ENCODE measurements around the gene DUSP11. TPM values are rescaled to one million over a fixed set of nuclear protein-coding genes. Genes with fewer than 3 reads are reported as not detected.

The DUSP11 gene
- total RNA-seq, 4 donors from 2014 or later, result 13.6 to 15.8 (median 14.7) TPM

DNA sequence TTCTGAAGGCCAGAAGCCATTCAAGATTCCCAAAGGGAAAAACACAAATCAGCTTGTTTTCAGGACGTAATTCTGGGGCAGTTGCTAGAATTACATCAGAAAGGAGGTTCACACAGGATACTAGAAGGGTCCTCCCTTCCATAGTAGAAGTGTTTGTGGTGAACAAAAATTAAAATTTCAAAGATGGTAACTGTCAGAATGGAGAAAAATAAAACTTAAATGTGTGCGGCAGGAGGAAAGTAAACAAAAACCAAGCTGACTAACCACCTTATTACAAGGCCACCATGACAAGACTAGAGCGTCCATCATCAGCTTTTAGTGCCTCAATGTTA is 33.1 kb downstream of the DUSP11 start:
- in situ Hi-C loops (cut with MboI; ENCODE audit: low sequenced_read_pairs in 4 of 4), result loop anchor here in 3 of 4 donors (25.0 kb wide), 2 partner anchors 360 to 510 kb away; partner anchors contain the start of genes CCT7 (in 3 of the 3), PRADC1 (in 3 of the 3) and ALMS1 (in 1 of the 3)
- Histone ChIP-seq H3K9me3 (no peaks in the 10 kb centered on the region), H3K27ac (no peak overlapping the region), H3K4me1 (no peaks in the 10 kb centered on the region), H3K27me3 (no peaks in the 10 kb centered on the region), H3K36me3 (peaks cover 0 to 23% of the 10 kb centered on the region in 2 donors), H3K4me3 (no peak overlapping the region)
- no peak for ATAC-seq
- intact Hi-C loops (cut with DNase I; ENCODE audit: low total_unique reads), result no loop called here
- TF ChIP-seq, protein P1, sequence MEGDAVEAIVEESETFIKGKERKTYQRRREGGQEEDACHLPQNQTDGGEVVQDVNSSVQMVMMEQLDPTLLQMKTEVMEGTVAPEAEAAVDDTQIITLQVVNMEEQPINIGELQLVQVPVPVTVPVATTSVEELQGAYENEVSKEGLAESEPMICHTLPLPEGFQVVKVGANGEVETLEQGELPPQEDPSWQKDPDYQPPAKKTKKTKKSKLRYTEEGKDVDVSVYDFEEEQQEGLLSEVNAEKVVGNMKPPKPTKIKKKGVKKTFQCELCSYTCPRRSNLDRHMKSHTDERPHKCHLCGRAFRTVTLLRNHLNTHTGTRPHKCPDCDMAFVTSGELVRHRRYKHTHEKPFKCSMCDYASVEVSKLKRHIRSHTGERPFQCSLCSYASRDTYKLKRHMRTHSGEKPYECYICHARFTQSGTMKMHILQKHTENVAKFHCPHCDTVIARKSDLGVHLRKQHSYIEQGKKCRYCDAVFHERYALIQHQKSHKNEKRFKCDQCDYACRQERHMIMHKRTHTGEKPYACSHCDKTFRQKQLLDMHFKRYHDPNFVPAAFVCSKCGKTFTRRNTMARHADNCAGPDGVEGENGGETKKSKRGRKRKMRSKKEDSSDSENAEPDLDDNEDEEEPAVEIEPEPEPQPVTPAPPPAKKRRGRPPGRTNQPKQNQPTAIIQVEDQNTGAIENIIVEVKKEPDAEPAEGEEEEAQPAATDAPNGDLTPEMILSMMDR (IDR thresholded peaks at IDR 0.05 in 4 of 5, conservative IDR thresholded peaks at IDR 0.05 in 1 of 5), result no peak
- no peak for TF ChIP-seq POLR2A (IDR thresholded peaks at IDR 0.05)
- no peak for DNase-seq

DNA sequence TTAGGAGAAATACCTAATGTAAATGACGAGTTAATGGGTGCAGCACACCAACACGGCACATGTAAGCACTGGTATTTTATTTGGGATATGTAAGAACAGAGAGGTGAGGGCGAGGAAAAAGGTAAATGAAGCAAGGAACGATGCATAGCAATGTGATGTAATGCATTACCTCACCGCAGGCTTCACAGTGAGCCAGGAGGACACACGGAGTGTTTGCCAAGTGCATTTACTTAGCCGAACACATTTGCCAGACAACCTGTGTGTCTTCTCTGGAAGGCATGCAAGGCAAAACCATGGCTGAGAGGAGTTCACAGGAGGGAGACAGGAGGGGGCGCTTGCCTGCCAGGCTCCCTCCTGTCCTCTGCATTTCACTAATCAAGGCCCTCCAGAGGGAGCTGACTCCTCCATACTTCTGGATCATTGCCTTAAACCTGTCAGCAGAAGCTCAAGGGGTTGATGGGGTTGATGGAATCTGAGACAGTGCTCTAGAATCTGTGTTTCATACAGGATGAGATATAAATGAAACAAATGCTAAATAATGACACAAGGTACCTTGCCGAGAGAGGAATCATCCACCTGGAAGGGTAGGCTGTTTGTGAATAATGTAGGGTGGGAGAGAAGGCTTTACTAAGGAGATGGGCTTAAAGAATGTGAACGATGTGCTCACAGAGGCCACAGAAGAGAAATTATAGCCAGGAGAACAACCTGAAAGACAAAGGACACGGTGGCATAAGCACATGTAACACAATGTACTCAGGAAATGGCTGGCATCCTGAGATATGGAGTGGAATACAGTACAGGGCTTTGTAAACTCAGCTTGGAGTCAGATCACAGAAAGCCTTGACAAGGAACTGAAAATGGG is 33.7 kb downstream of the DUSP11 start:
- ATAC-seq, result no peak
- intact Hi-C loops (cut with DNase I; ENCODE audit: low total_unique reads), result no loop called here
- in situ Hi-C loops (cut with MboI; ENCODE audit: low sequenced_read_pairs in 4 of 4), result loop anchor here in 3 of 4 donors (25.0 kb wide), 2 partner anchors 359 to 509 kb away; partner anchors contain the start of genes CCT7 (in 3 of the 3), PRADC1 (in 3 of the 3) and ALMS1 (in 1 of the 3)
- peaks cover 0 to 23% of the 10 kb centered on the region in 2 donors for H3K36me3 ChIP-seq
- DNase-seq, result no peak
- H3K4me3 ChIP-seq, result no peak overlapping the region
- no peak for TF ChIP-seq POLR2A (IDR thresholded peaks at IDR 0.05)
- TF ChIP-seq, protein P1 (IDR thresholded peaks at IDR 0.05 in 4 of 5, conservative IDR thresholded peaks at IDR 0.05 in 1 of 5), result no peak
- no peaks in the 10 kb centered on the region for H3K27me3 ChIP-seq
- H3K4me1 ChIP-seq, result no peaks in the 10 kb centered on the region
- no peak overlapping the region for H3K27ac ChIP-seq
- H3K9me3 ChIP-seq, result no peaks in the 10 kb centered on the region

DNA sequence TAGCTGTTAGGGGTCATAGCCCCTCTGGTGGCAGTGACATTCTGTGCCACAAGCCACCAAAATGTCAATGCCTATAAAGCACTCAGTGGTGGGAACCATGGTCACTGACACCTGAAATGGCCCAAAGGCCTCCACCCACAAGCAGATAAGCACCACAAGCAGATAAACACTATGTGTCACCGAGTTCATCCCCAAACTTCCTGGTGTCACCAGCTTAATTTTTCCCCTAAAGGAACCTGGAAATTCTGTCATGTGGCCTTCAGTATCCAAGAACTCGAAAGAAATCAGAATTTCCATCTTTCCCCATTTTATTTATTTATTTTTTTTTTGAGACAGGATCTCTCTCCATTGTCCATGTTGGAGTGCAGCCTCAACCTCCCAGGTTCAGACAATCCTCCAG is 39.1 kb downstream of the DUSP11 start:
- Histone ChIP-seq H3K4me3 (no peak overlapping the region), H3K9me3 (no peaks in the 10 kb centered on the region), H3K27me3 (no peaks in the 10 kb centered on the region), H3K27ac (no peak overlapping the region), H3K36me3 (peaks cover 0 to 13% of the 10 kb centered on the region in 2 donors), H3K4me1 (peaks cover 13% of the 10 kb centered on the region in 2 donors)
- no peak for ATAC-seq
- DNase-seq, result no peak
- intact Hi-C loops (cut with DNase I; ENCODE audit: low total_unique reads), result no loop called here
- in situ Hi-C loops (cut with MboI; ENCODE audit: low sequenced_read_pairs in 4 of 4), result loop anchor here in 3 of 4 donors (25.0 kb wide), 2 partner anchors 353 to 503 kb away; partner anchors contain the start of genes CCT7 (in 3 of the 3), PRADC1 (in 3 of the 3) and ALMS1 (in 1 of the 3)
- TF ChIP-seq, protein P1 (IDR thresholded peaks at IDR 0.05 in 4 of 5, conservative IDR thresholded peaks at IDR 0.05 in 1 of 5), result no peak
- TF ChIP-seq POLR2A (IDR thresholded peaks at IDR 0.05), result no peak

DNA sequence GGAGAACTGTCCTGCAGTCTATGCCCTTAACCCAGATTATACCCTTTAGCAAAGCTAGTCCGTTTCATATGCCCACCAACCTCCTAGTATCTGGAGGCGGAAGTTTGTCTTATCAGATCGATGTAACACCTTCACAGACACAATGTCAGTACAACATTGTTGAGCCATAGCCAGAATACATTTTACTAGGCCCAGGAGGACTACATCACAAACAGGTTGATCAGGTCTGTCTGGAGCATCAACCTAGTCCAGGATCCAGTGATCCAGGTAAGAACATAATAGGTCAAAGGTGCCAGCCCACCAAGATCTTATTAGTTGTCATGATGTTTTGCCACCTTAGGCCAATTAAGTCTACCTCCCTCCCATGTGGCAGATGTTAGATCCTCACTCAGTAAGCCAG is 40.8 kb downstream of the DUSP11 start:
- no peak for DNase-seq
- H3K4me3 ChIP-seq, result no peak overlapping the region
- peaks cover 19 to 20% of the 10 kb centered on the region in 2 donors for H3K4me1 ChIP-seq
- H3K9me3 ChIP-seq, result no peaks in the 10 kb centered on the region
- in situ Hi-C loops (cut with MboI; ENCODE audit: low sequenced_read_pairs in 4 of 4) (loop anchor here in 3 of 4 donors (25.0 kb wide), 2 partner anchors 352 to 502 kb away; partner anchors contain the start of genes CCT7 (in 3 of the 3), PRADC1 (in 3 of the 3) and ALMS1 (in 1 of the 3)), intact Hi-C loops (cut with DNase I; ENCODE audit: low total_unique reads) (loop anchor here (5.0 to 10.0 kb wide), 4 partner anchors 46 to 664 kb away; partner anchors contain the start of genes ALMS1, C2orf78, DCTN1 and DUSP11)
- no peak for TF ChIP-seq POLR2A (IDR thresholded peaks at IDR 0.05)
- TF ChIP-seq, protein P1 (IDR thresholded peaks at IDR 0.05 in 4 of 5, conservative IDR thresholded peaks at IDR 0.05 in 1 of 5), result no peak
- H3K27ac ChIP-seq, result no peak overlapping the region
- H3K36me3 ChIP-seq, result peaks cover 0 to 4% of the 10 kb centered on the region in 2 donors
- H3K27me3 ChIP-seq, result no peaks in the 10 kb centered on the region
- no peak for ATAC-seq

All from gastrocnemius medialis (tissue), 4 donors.